ENCODE results near the gene NDUFV1. TPM values are rescaled to one million over a fixed set of nuclear protein-coding genes. Genes with fewer than 3 reads are reported as not detected.

Gene NDUFV1
- polyA plus RNA-seq, 1 of the 3 experiments (the other 2 are of a cell fraction), result 278 TPM

DNA sequence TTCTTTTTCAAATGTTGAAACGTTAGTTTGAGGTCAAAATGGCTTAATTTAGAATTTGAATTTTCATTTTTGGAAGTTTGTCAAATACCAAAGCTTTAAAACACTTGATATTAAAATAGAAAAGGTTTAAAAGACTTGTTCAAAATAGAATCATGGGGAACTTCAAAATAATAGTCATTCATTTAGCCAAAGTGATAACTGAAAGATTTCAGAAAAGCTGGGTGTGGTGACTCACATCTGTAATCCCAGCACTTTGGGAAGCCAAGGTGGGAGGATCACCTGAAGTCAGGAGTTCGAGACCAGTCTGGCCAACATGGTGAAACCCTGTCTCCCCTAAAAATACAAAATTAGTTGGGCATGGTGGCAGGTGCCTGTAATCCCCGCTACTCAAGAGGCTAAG lies 12.3 kb upstream of the NDUFV1 start:
- ChIA-PET CTCF (interaction anchor here (0.7 to 3.0 kb wide), 3 partner anchors 10 to 198 kb away, joined by 3 to 16 read pairs (median 10); partner anchors contain the start of gene GSTP1), POLR2A (no interaction called here)
- Histone ChIP-seq H3K27ac (ENCODE audit: low read depth in 2 of 2, low read length in 1 of 2) (no peak overlapping the region), H3K4me2 (no peak overlapping the region), H2AFZ (ENCODE audit: low read depth) (no peak overlapping the region), H3K9ac (no peak overlapping the region), H4K20me1 (ENCODE audit: insufficient read depth) (no peaks in the 10 kb centered on the region), H3K9me2 (no peaks in the 10 kb centered on the region), H3K4me3 (ENCODE audit: low read depth in 2 of 2, low read length in 1 of 2) (no peak overlapping the region), H3F3A (replicated peaks; ENCODE audit: insufficient read depth) (peaks cover under 1% of the 10 kb centered on the region), H3K27me3 (ENCODE audit: insufficient read depth) (no peaks in the 10 kb centered on the region; the same call in 1 of the 2 replicates), H3K9me3 (no peaks in the 10 kb centered on the region), H3K79me2 (ENCODE audit: insufficient read depth) (no peaks in the 10 kb centered on the region), H3K36me3 (replicated peaks in 1 of 2; ENCODE audit: control insufficient read depth in 1 of 2, insufficient read depth in 2 of 2, low read length in 1 of 2) (no peaks in the 10 kb centered on the region), H3K4me1 (ENCODE audit: control insufficient read depth in 1 of 2, insufficient read depth in 2 of 2, low read depth in 1 of 2, low read length in 1 of 2) (no peaks in the 10 kb centered on the region)
- 51% methylated on average over 3 of the region's 3 CpGs for WGBS (ENCODE audit: low lambda C conversion rate)
- no peak for DNase-seq
- TF ChIP-seq CHD2 (IDR thresholded peaks at IDR 0.05; ENCODE audit: low read length, partially characterized antibody), result no peak
- TF ChIP-seq TCF12 (IDR thresholded peaks at IDR 0.05), result no peak
- TF ChIP-seq, protein P1, sequence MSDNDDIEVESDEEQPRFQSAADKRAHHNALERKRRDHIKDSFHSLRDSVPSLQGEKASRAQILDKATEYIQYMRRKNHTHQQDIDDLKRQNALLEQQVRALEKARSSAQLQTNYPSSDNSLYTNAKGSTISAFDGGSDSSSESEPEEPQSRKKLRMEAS (IDR thresholded peaks at IDR 0.05; ENCODE audit: low read depth), result no peak
- no peak for TF ChIP-seq JUND (IDR thresholded peaks at IDR 0.05)
- no peak for TF ChIP-seq EZH2phosphoT487 (IDR thresholded peaks at IDR 0.05; ENCODE audit: borderline replicate concordance, low read depth)
- no peak for TF ChIP-seq SIN3A (IDR thresholded peaks at IDR 0.05; ENCODE audit: borderline replicate concordance, low read depth, low read length)
- no peak for TF ChIP-seq YY1 (IDR thresholded peaks at IDR 0.05; ENCODE audit: low read depth)
- TF ChIP-seq, protein P2, sequence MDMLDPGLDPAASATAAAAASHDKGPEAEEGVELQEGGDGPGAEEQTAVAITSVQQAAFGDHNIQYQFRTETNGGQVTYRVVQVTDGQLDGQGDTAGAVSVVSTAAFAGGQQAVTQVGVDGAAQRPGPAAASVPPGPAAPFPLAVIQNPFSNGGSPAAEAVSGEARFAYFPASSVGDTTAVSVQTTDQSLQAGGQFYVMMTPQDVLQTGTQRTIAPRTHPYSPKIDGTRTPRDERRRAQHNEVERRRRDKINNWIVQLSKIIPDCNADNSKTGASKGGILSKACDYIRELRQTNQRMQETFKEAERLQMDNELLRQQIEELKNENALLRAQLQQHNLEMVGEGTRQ (IDR thresholded peaks at IDR 0.05; ENCODE audit: borderline replicate concordance, low read depth, low read length), result no peak
- no peak for TF ChIP-seq MXI1 (IDR thresholded peaks at IDR 0.05; ENCODE audit: low read depth, low read length)
- TF ChIP-seq NRF1 (IDR thresholded peaks at IDR 0.05; ENCODE audit: low read depth, low read length), result no peak
- TF ChIP-seq GABPA (IDR thresholded peaks at IDR 0.05; ENCODE audit: low read depth), result no peak
- no peak for TF ChIP-seq PBX3 (IDR thresholded peaks at IDR 0.05)
- no peak for TF ChIP-seq FOXJ3 (CRISPR knock-in tag; IDR thresholded peaks at IDR 0.05)

- TF ChIP-seq ZBTB33 (IDR thresholded peaks at IDR 0.05; ENCODE audit: borderline replicate concordance, low read depth), result no peak
- no peak for TF ChIP-seq SIN3A (IDR thresholded peaks at IDR 0.05; ENCODE audit: borderline replicate concordance, low read depth, low read length)
- TF ChIP-seq SMC3 (IDR thresholded peaks at IDR 0.05; ENCODE audit: low read depth, low read length), result no peak
- no peak for TF ChIP-seq CHD2 (IDR thresholded peaks at IDR 0.05; ENCODE audit: low read length, partially characterized antibody)
- TF ChIP-seq, protein P3, sequence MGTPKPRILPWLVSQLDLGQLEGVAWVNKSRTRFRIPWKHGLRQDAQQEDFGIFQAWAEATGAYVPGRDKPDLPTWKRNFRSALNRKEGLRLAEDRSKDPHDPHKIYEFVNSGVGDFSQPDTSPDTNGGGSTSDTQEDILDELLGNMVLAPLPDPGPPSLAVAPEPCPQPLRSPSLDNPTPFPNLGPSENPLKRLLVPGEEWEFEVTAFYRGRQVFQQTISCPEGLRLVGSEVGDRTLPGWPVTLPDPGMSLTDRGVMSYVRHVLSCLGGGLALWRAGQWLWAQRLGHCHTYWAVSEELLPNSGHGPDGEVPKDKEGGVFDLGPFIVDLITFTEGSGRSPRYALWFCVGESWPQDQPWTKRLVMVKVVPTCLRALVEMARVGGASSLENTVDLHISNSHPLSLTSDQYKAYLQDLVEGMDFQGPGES (IDR thresholded peaks at IDR 0.05; ENCODE audit: low read depth, low read length), result no peak
- no peak for TF ChIP-seq EP300 (IDR thresholded peaks at IDR 0.05; ENCODE audit: borderline replicate concordance in 1 of 2, low read depth in 1 of 2, low read length in 1 of 2)
- TF ChIP-seq YY1 (IDR thresholded peaks at IDR 0.05; ENCODE audit: low read depth), result no peak
- TF ChIP-seq TAF1 (IDR thresholded peaks at IDR 0.05; ENCODE audit: borderline replicate concordance, low read depth, low read length), result no peak
- TF ChIP-seq RAD21 (IDR thresholded peaks at IDR 0.05; ENCODE audit: low read length), result no peak
- no peak overlapping the region for H2AFZ ChIP-seq (ENCODE audit: low read depth)
- no peaks in the 10 kb centered on the region; the same call in 1 of the 2 replicates for H3K27me3 ChIP-seq (ENCODE audit: insufficient read depth)
- H3K79me2 ChIP-seq (ENCODE audit: insufficient read depth), result no peaks in the 10 kb centered on the region
- H3K4me2 ChIP-seq, result no peak overlapping the region
- no peak overlapping the region for H3K9ac ChIP-seq
- no peaks in the 10 kb centered on the region for H3K36me3 ChIP-seq (replicated peaks in 1 of 2; ENCODE audit: control insufficient read depth in 1 of 2, insufficient read depth in 2 of 2, low read length in 1 of 2)
- no peaks in the 10 kb centered on the region for H3F3A ChIP-seq (replicated peaks; ENCODE audit: insufficient read depth)
- ChIA-PET POLR2A (no interaction called here), CTCF (interaction anchor here (0.7 to 2.5 kb wide), 5 partner anchors 9 to 32 kb away, joined by 3 to 10 read pairs (median 4); partner anchors contain the start of gene NUDT8)
- 50% methylated on average over 1 of the region's 1 CpG for WGBS (ENCODE audit: low lambda C conversion rate)
- H3K4me1 ChIP-seq (ENCODE audit: control insufficient read depth in 1 of 2, insufficient read depth in 2 of 2, low read depth in 1 of 2, low read length in 1 of 2), result no peaks in the 10 kb centered on the region
- no peaks in the 10 kb centered on the region for H3K9me3 ChIP-seq
- no peak overlapping the region for H3K4me3 ChIP-seq (ENCODE audit: low read depth in 2 of 2, low read length in 1 of 2)
- no peak overlapping the region for H3K27ac ChIP-seq (ENCODE audit: low read depth in 2 of 2, low read length in 1 of 2)
- no peaks in the 10 kb centered on the region for H4K20me1 ChIP-seq (ENCODE audit: insufficient read depth)
- no peaks in the 10 kb centered on the region for H3K9me2 ChIP-seq
- DNase-seq, result no peak
These were observed 9.9 kb upstream of the NDUFV1 start for GRCh38 chr11:67596753-67597300.
